Measurements from ENCODE around the gene COPS4. TPM values are rescaled to one million over a fixed set of nuclear protein-coding genes. Genes with fewer than 3 reads are reported as not detected.

COPS4 gene
- total RNA-seq, 1 donor from 2014 or later: 34.4 TPM

DNA sequence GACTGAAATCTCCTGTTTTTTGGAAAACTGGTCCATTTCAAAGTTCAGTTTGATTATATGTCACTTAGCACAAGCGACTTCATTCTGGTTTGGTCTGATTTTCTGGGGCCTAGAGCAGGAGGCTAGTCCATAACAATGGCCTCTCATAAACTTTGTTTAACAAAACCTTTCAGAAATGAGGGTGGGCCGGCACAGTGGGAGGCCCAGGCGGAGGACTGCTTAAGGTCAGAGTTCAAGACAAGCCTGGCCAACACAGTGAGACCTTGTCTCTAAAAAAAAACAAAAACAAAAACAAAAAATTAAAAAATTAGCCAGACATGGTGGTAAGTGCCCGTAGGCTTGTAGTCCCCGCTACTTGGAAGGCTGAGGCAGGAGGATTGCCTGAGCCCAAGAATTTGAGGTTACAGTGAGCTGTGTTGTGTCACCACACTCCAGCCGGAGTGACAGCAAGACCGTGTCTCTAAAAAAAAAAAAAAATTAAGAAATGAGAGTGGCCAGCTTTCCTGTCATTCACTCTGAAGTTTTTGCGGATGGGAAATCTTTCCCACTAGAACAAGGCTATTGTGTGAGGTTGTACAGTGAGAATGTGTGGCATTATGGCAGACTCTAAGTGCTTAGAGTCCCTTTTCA is 80.8 kb downstream of the COPS4 start:
- no peak for DNase-seq (ENCODE audit: extremely low spot score, unreplicated experiment)
- Mint-ChIP-seq H3K9me3 (no peaks in the 10 kb centered on the region), H3K4me1 (ENCODE audit: unreplicated experiment) (no peaks in the 10 kb centered on the region), H3K27me3 (no peaks in the 10 kb centered on the region), H3K27ac (no peak overlapping the region), H3K4me3 (no peak overlapping the region), H3K36me3 (no peaks in the 10 kb centered on the region)
- no peak for TF ChIP-seq CTCF (conservative IDR thresholded peaks at IDR 0.05)

DNA sequence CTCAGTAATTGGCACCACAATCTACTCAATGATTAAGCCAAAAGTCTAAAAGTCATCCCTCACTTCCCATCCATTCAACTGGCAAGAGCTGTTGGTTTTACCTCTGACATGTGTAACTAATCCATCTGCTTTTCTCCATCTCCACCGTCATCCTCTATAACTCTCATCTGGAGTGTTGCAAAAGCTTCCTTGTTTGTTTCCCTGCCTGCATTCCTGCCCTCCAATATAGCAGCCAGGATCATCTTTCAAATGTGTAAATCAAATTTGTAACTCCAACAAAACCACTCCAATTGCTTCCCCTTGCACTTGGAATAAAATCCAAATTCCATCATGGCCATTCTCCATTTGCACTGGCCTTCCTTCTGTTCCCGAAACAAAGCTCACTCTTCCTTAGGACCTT is 83.9 kb downstream of the COPS4 start:
- no peaks in the 10 kb centered on the region for H3K9me3 Mint-ChIP-seq
- H3K27ac Mint-ChIP-seq: no peak overlapping the region
- no peaks in the 10 kb centered on the region for H3K36me3 Mint-ChIP-seq
- no peaks in the 10 kb centered on the region for H3K4me1 Mint-ChIP-seq (ENCODE audit: unreplicated experiment)
- no peak overlapping the region for H3K4me3 Mint-ChIP-seq
- no peak for DNase-seq (ENCODE audit: extremely low spot score, unreplicated experiment)
- no peak for TF ChIP-seq CTCF (conservative IDR thresholded peaks at IDR 0.05)
- H3K27me3 Mint-ChIP-seq: no peaks in the 10 kb centered on the region

GRCh38 chr4:83121246-83121645 is 86.3 kb downstream of the COPS4 start:
- Mint-ChIP-seq H3K27ac (no peak overlapping the region), H3K4me3 (no peak overlapping the region), H3K36me3 (no peaks in the 10 kb centered on the region), H3K4me1 (ENCODE audit: unreplicated experiment) (no peaks in the 10 kb centered on the region), H3K9me3 (no peaks in the 10 kb centered on the region), H3K27me3 (no peaks in the 10 kb centered on the region)
- no peak for DNase-seq (ENCODE audit: extremely low spot score, unreplicated experiment)
- TF ChIP-seq CTCF (conservative IDR thresholded peaks at IDR 0.05): no peak

DNA sequence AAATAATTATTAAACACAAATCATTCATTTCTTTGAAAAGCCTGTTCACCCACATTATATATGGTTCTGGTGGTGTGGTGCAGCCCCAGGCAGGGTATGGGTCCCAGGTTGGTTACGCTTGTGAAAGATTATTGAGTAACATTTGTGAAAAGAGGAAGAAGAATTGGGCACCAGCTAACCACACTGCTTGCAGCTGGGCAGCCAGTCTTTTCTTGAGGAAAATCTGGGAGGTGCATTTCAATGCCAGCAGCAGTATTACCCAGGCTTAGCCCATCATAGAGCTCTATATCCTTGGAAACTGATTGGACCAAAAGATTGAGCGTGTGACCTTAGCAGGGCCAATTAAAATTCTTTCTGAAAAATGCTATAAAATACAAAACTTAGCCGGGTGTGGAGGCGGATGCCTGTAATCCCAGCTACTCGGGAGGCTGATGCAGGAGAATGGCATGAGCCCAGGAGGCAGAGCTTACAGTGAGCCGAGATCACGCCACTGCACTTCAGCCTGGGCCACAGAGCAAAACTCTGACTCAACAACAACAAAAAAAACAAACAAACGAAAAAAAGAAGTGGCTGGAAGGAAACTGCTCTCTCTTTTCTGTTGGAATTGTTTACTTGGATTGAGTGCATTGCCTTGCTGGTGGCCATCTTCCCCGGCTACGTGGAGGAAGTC is 89.3 kb downstream of the COPS4 start:
- Mint-ChIP-seq H3K9me3 (no peaks in the 10 kb centered on the region), H3K36me3 (no peaks in the 10 kb centered on the region), H3K27me3 (no peaks in the 10 kb centered on the region), H3K27ac (no peak overlapping the region), H3K4me1 (ENCODE audit: unreplicated experiment) (no peaks in the 10 kb centered on the region), H3K4me3 (no peak overlapping the region)
- no peak for DNase-seq (ENCODE audit: extremely low spot score, unreplicated experiment)
- TF ChIP-seq CTCF (conservative IDR thresholded peaks at IDR 0.05): no peak

Other genes starting within 250 kb of the COPS4 start
- 22.5 and 36.6 TPM in 2 replicates for gene SCD5, start 236.4 kb upstream of the COPS4 start, total RNA-seq (ENCODE audit: low replicate concordance)
- gene SEC31A, start 144.0 kb upstream of the COPS4 start, total RNA-seq (ENCODE audit: low replicate concordance): 233 and 295 TPM in 2 replicates
- gene THAP9, start 134.4 kb upstream of the COPS4 start, total RNA-seq (ENCODE audit: low replicate concordance): 5.3 and 8.4 TPM in 2 replicates
- 15.7 and 17.5 TPM in 2 replicates for gene LIN54, start 24.4 kb upstream of the COPS4 start, total RNA-seq (ENCODE audit: low replicate concordance)
- gene PLAC8, start 79.5 kb downstream of the COPS4 start, total RNA-seq (ENCODE audit: low replicate concordance): 38.4 and 60.9 TPM in 2 replicates
- 16.5 and 18.8 TPM in 2 replicates for gene COQ2, start 249.6 kb downstream of the COPS4 start, total RNA-seq (ENCODE audit: low replicate concordance)

Measured in type B pancreatic cell (in vitro differentiated cells).